ENCODE data around the gene APOBEC3C.
"Not testable (repeated sequence)": the region's sequence is repeated elsewhere in the genome, so short reads cannot be mapped to it uniquely, and the experiment has no call there.

The APOBEC3C gene

GRCh38 chr22:39024519-39025308 lies 10.7 kb downstream of the APOBEC3C start:
- DNase-seq: peak in 1 of 2 donors; percentile 18

- no peak for DNase-seq
Measured at GRCh38 chr22:39026509-39027150, 12.6 kb downstream of the APOBEC3C start.

- no peak for DNase-seq
Measured at GRCh38 chr22:39027717-39028116, 13.7 kb downstream of the APOBEC3C start.

- no peak for DNase-seq
Measured at GRCh38 chr22:39028281-39028680, 14.2 kb downstream of the APOBEC3C start.

- DNase-seq: no peak
Measured at GRCh38 chr22:39029227-39029626, 15.2 kb downstream of the APOBEC3C start.

GRCh38 chr22:39030705-39031104 lies 16.6 kb downstream of the APOBEC3C start:
- no peak for DNase-seq

DNA sequence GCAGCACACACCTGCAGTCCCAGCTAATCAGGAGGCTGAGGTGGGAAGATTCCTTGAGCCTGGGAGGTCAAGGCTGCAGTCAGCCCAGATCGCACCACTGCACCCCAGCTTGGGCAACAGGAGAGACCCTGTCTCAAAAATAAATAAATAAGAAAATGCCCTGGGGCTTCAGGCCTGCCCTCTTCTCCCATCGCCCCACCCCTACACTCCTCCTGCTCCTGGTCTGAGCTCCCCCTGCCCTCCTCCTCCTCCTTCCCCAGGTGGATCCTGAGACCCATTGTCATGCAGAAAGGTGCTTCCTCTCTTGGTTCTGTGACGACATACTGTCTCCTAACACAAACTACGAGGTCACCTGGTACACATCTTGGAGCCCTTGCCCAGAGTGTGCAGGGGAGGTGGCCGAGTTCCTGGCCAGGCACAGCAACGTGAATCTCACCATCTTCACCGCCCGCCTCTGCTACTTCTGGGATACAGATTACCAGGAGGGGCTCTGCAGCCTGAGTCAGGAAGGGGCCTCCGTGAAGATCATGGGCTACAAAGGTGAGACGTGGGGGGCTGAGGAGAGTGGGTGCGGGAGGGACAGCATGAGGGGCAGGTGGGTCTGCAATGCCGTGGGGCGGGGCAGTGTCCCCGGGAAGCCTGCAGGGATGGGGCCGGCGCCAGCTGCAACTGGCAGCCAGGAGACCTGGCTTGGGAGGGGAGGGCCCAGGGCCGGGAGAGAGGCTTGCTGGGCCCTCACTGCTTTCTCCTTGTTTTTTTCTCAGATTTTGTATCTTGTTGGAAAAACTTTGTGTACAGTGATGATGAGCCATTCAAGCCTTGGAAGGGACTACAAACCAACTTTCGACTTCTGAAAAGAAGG lies 17.6 kb downstream of the APOBEC3C start:
- not testable (repeated sequence) for DNase-seq

GRCh38 chr22:39037071-39037470 lies 23.0 kb downstream of the APOBEC3C start:
- DNase-seq: not testable (repeated sequence)

DNA sequence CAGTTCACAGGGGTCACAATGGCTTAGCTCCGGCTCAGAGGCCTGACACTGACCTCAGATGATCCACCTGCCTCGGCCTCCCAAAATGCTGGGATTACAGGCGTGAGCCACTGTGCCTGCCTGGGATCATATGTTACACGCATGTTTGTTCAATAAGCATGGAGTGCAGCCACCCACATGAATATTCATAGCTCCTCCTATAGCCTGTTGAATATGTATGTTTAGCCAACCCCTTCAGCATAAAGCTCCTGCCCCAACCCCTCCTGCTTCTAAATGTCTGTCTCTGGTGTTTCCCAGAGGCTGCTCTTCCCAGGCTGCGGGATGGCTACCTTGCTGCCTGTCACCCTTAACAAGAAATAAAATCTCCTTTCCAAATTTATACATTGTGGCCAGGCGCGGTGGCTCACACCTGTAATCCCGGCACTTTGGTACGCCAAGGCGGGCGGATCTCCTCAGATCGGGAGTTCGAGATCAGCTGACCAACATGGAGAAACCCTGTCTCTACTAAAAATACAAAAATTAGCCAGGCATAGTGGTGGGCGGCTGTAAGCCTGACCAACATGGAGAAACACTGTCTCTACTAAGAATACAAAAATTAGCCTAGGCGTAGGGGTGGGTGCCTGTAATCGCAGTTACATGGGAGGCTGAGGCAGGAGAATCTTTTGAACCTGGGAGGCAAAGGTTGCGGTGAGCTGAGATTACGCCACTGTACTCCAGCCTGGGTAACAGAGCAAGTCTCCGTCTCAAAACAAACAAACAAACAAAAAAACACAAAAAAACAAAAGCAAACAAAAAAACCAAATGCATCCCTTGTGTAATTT lies 25.5 kb downstream of the APOBEC3C start:
- DNase-seq: no peak

DNA sequence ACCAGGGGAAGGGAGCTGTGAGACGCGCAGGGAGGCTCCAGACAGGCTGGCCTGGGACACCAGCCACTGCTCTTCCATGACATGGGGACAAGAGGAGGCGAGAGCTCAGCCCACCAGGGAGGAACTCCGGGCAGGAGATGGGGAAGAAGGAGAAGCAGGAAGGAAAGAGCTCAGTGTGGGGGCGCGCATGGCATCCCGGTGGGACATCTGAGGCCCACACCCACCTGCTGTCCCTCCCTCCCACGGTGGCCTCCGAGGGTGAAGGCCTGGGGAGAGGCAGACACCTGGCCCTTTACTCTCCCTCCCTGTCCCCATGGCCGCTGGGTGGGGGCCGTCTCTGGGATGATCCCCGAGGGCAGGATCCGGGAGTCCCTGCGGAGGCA lies 26.1 kb downstream of the APOBEC3C start:
- not testable (repeated sequence) for DNase-seq

GRCh38 chr22:39040538-39041296 lies 26.7 kb downstream of the APOBEC3C start, which contains the start of gene APOBEC3F:
Gene APOBEC3F, plus strand, starts transcription at chr22:39040864. Its CDS starts 97 bp downstream, at chr22:39040961.
- peak; percentile 57 to 64 for DNase-seq

- DNase-seq: no peak
Measured at GRCh38 chr22:39041908-39042307, 27.9 kb downstream of the APOBEC3C start.

DNA sequence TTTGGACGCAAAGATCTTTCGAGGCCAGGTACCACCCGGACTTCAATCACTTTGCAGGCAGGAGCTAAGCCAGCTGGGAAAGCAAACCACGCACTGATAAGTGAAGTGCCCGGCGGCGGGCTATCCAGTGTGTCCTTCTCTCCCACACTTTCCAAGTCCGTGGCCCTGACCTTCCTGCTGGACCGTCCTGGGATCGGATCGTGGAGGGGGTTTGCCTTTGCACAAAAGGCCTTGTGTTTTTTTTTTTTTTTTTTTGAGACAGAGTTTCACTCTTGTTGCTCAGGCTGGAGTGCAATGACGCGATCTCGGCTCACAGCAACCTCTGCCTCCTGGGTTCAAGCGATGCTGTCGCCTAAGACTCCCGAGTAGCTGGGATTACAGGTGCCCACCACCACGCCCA lies 29.0 kb downstream of the APOBEC3C start:
- not testable (repeated sequence) for DNase-seq

GRCh38 chr22:39045136-39045535 lies 31.1 kb downstream of the APOBEC3C start:
- DNase-seq: not testable (repeated sequence)

GRCh38 chr22:39049486-39049885 lies 35.4 kb downstream of the APOBEC3C start:
- DNase-seq: not testable (repeated sequence)

- DNase-seq: not testable (repeated sequence)
Measured at GRCh38 chr22:39051844-39052495, 37.9 kb downstream of the APOBEC3C start.

- DNase-seq: no peak
Measured at GRCh38 chr22:39055658-39056057, 41.6 kb downstream of the APOBEC3C start.

- DNase-seq: not testable (repeated sequence)
Measured at GRCh38 chr22:39061290-39061689, 47.2 kb downstream of the APOBEC3C start.

GRCh38 chr22:39061951-39062350 lies 47.9 kb downstream of the APOBEC3C start:
- DNase-seq: not testable (repeated sequence)

DNA sequence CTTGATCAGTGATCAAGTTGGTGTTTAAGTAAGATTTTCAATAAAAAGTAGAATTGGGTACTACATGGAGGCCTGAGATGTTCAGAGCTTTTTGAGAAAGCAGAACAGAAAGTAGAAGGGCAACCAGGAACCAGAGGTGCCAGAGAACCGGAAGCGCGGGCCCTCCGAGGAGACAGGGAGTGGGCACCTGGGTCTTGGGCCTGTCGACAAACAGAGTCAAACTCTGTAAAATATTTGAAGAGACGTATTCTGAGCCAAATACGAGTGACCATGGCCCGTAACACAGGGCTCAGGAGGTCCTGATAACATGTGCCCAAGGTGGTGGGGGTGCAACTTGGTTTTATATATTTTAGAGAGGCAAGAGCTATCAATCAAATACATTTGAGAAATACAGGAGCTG lies 49.8 kb downstream of the APOBEC3C start:
- DNase-seq: not testable (repeated sequence)

All from activated CD4-positive, alpha-beta T cell treated with anti-CD3 and anti-CD28 coated beads for 4 hours (primary cell).